PC-9 (cell line): Measurements from ENCODE around the gene PHACTR4.

Experiments
- EZH2 ChIP-seq: fragments of 200-600 bp; sonication (generic); IDR thresholded peaks from 2 replicates; pipeline ENCODE4 v1.8.0; 2017; ENCODE audit warnings: antibody characterized with exemption, low read depth
- TF ChIP-seq, protein P1 (sequence below): fragments of 200-600 bp; sonication (generic); conservative IDR thresholded peaks from 2 replicates; pipeline ENCODE4 v1.6.1; 2017; ENCODE audit warnings: mixed run types, antibody characterized with exemption, mild to moderate bottlenecking, moderate library complexity

- TF ChIP-seq, protein P1, sequence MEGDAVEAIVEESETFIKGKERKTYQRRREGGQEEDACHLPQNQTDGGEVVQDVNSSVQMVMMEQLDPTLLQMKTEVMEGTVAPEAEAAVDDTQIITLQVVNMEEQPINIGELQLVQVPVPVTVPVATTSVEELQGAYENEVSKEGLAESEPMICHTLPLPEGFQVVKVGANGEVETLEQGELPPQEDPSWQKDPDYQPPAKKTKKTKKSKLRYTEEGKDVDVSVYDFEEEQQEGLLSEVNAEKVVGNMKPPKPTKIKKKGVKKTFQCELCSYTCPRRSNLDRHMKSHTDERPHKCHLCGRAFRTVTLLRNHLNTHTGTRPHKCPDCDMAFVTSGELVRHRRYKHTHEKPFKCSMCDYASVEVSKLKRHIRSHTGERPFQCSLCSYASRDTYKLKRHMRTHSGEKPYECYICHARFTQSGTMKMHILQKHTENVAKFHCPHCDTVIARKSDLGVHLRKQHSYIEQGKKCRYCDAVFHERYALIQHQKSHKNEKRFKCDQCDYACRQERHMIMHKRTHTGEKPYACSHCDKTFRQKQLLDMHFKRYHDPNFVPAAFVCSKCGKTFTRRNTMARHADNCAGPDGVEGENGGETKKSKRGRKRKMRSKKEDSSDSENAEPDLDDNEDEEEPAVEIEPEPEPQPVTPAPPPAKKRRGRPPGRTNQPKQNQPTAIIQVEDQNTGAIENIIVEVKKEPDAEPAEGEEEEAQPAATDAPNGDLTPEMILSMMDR = no peak
- TF ChIP-seq EZH2 = no peak
These were observed 80.4 kb downstream of the PHACTR4 start for GRCh38 chr1:28449904-28450303.
